Panc1 (cell line): ENCODE data around the gene CLCN4. TPM values are rescaled to one million over a fixed set of nuclear protein-coding genes. Genes with fewer than 3 reads are reported as not detected.

Source experiments
- ATAC-seq: fragments of 200-7000 bp; cut with Tn5 transposase; 2 replicates; pipeline ENCODE4 v1.9.1; 2020; ENCODE audit warnings: mild to moderate bottlenecking, moderate library complexity
- BruUV-seq: library from RNA; stranded (reverse); fragments of 400-500 nt; replicated peaks from 2 replicates; lab custom pipeline; 2021; lab: Mats Ljungman, UMichigan
- CTCF ChIA-PET: fragments of 300-600 bp; sonication (Branson Sonifier 250); formaldehyde crosslinking; loops from one replicate; lab custom pipeline; 2022; ENCODE audit warnings: antibody characterized with exemption; lab: Charles Lee
- POLR2A ChIA-PET: fragments of 300-600 bp; sonication (Branson Sonifier 250); formaldehyde crosslinking; loops from one replicate; lab custom pipeline; 2022; ENCODE audit warnings: antibody characterized with exemption; lab: Charles Lee
- DNase-seq: peaks from one replicate; pipeline ENCODE4 v3.0.0-alpha.2; 2010; ENCODE audit warnings: low read depth, low spot score
- H3K27ac ChIP-seq: 2 replicates; pipeline ENCODE4 v1.5.1; 2011; ENCODE audit warnings: mild to moderate bottlenecking, low read length, inconsistent platforms
- H3K27me3 ChIP-seq: fragments of 200-500 bp; sonication (Bioruptor generic); 2 replicates; pipeline ENCODE4 v1.6.0; 2014; ENCODE audit warnings: low read length, inconsistent platforms; ENCODE audit not compliant: control insufficient read depth, insufficient read depth
- H3K36me3 ChIP-seq: fragments of 200-500 bp; sonication (Bioruptor generic); 2 replicates; pipeline ENCODE4 v1.5.1; 2014; ENCODE audit warnings: inconsistent platforms, mild to moderate bottlenecking, low read length, moderate library complexity; ENCODE audit not compliant: control insufficient read depth, insufficient read depth
- H3K4me1 ChIP-seq: 2 replicates; pipeline ENCODE4 v1.5.1; 2011; ENCODE audit warnings: inconsistent platforms, mild to moderate bottlenecking, low read length, moderate library complexity; ENCODE audit not compliant: control insufficient read depth, insufficient read depth
- H3K4me3 ChIP-seq, 2 experiments: 2 replicates each; pipeline ENCODE4 v1.5.1; 2011 to 2012; ENCODE audit warnings: low read depth in 2 of 2, low read length in 2 of 2, mild to moderate bottlenecking in 2 of 2, inconsistent platforms in 1 of 2, moderate library complexity in 1 of 2
- H3K9me3 ChIP-seq: fragments of 200-500 bp; sonication (Bioruptor generic); 2 replicates; pipeline ENCODE4 v1.5.1; 2014; ENCODE audit warnings: low read depth, mild to moderate bottlenecking, inconsistent platforms, low read length, moderate library complexity; ENCODE audit not compliant: control insufficient read depth, insufficient read depth
- CTCF ChIP-seq: fragments of 450-650 bp; IDR thresholded peaks from 2 replicates; pipeline ENCODE4 v1.5.1; 2017; ENCODE audit warnings: mild to moderate bottlenecking
- POLR2AphosphoS5 ChIP-seq: IDR thresholded peaks from 2 replicates; pipeline ENCODE4 v1.6.1; 2012; ENCODE audit warnings: mild to moderate bottlenecking, low read depth, low read length, moderate library complexity
- REST ChIP-seq, 2 experiments: IDR thresholded peaks; 2 replicates each; pipeline ENCODE4 v1.6.1; 2011 to 2012; ENCODE audit warnings: low read depth in 2 of 2, control low read depth in 1 of 2, low read length in 1 of 2, mild to moderate bottlenecking in 1 of 2, moderate library complexity in 1 of 2; ENCODE audit not compliant: insufficient read depth in 1 of 2
- SIN3A ChIP-seq: IDR thresholded peaks from 2 replicates; pipeline ENCODE4 v1.6.1; 2012; ENCODE audit warnings: low read depth, mild to moderate bottlenecking, low read length, moderate library complexity, borderline replicate concordance; ENCODE audit not compliant: insufficient read depth
- TCF7L2 ChIP-seq: IDR thresholded peaks from 2 replicates; pipeline ENCODE4 v1.6.1; 2011; ENCODE audit warnings: mild to moderate bottlenecking, low read depth, low read length, inconsistent platforms
- in situ Hi-C: cut with HindIII; loops from 2 replicates; pipeline ENCODE4 v1.10.0; 2016; ENCODE audit warnings: low sequenced_read_pairs, low pct_unique_long_range_greater_than_20kb
- intact Hi-C: fragments of 100-400 bp; cut with micrococcal nuclease; formaldehyde crosslinking; loops from one replicate; pipeline ENCODE4 v1.10.0; 2022; ENCODE audit not compliant: unreplicated experiment
- total RNA-seq: library from RNA; stranded (reverse); gene quantifications from one replicate; pipeline ENCODE4 v1.2.1, GENCODE V29; 2021; ENCODE audit not compliant: unreplicated experiment

The CLCN4 gene
- total RNA-seq, 1 experiment from 2014 or later, result 2.5 TPM

GRCh38 chrX:10138726-10139125, 18.0 kb upstream of the CLCN4 start:
- BruUV-seq, result no TSS peak
- DNase-seq, result no peak
- Histone ChIP-seq H3K4me1 (no peaks in the 10 kb centered on the region), H3K36me3 (no peaks in the 10 kb centered on the region), H3K27me3 (no peaks in the 10 kb centered on the region), H3K27ac (no peak overlapping the region), H3K9me3 (no peaks in the 10 kb centered on the region), H3K4me3 (no peak overlapping the region)
- in situ Hi-C loops, result no loop called here
- ChIA-PET CTCF (no interaction called here), POLR2A (no interaction called here)
- intact Hi-C loops, result no loop called here
- ATAC-seq, result no peak
- TF ChIP-seq REST (IDR thresholded peaks at IDR 0.05; ENCODE audit: insufficient read depth in 1 of 2, low read depth in 2 of 2, low read length in 1 of 2) (no peak), CTCF (no peak), TCF7L2 (no peak), SIN3A (no peak), POLR2AphosphoS5 (no peak)

GRCh38 chrX:10140264-10140663, 16.5 kb upstream of the CLCN4 start:
- POLR2A ChIA-PET, result no interaction called here
- no peaks in the 10 kb centered on the region for H3K36me3 ChIP-seq
- in situ Hi-C loops, result no loop called here
- no peaks in the 10 kb centered on the region for H3K27me3 ChIP-seq
- CTCF ChIA-PET, result no interaction called here
- intact Hi-C loops, result no loop called here
- H3K4me1 ChIP-seq, result no peaks in the 10 kb centered on the region
- H3K27ac ChIP-seq, result no peak overlapping the region
- no TSS peak for BruUV-seq
- ATAC-seq (no peak), DNase-seq (no peak)
- H3K4me3 ChIP-seq, result no peak overlapping the region
- H3K9me3 ChIP-seq, result no peaks in the 10 kb centered on the region
- TF ChIP-seq POLR2AphosphoS5, result no peak
- no peak for TF ChIP-seq TCF7L2
- no peak for TF ChIP-seq REST (IDR thresholded peaks at IDR 0.05; ENCODE audit: insufficient read depth in 1 of 2, low read depth in 2 of 2, low read length in 1 of 2)
- no peak for TF ChIP-seq SIN3A
- TF ChIP-seq CTCF, result no peak
